A673 (cell line): ENCODE data around the gene CA6.

Experiments
- CTCF ChIP-seq: fragments of 300-800, 200-600 bp; sonication (generic); conservative IDR thresholded peaks from 2 replicates; pipeline ENCODE4 v1.5.1; 2017; ENCODE audit warnings: low read depth, mild to moderate bottlenecking, antibody characterized with exemption, low read length, moderate library complexity, mixed read lengths
- EZH2 ChIP-seq: fragments of 200-600 bp; sonication (generic); IDR thresholded peaks from 2 replicates; pipeline ENCODE4 v1.6.1; 2017; ENCODE audit warnings: borderline replicate concordance, low read depth, mild to moderate bottlenecking, mixed read lengths, antibody characterized with exemption, low read length; ENCODE audit not compliant: poor library complexity, severe bottlenecking

- no peak for TF ChIP-seq CTCF
- no peak for TF ChIP-seq EZH2
These were observed 8.0 kb upstream of the CA6 start for GRCh38 chr1:8937701-8938100.
